MM.1S (cell line): ENCODE results near the gene RGS7.

Experiments
- CTCF ChIP-seq: fragments of 300-600 bp; sonication (generic); IDR thresholded peaks from 2 replicates; pipeline ENCODE4 v1.5.1; 2016; ENCODE audit warnings: antibody characterized with exemption, low read length, mixed read lengths
- EZH2phosphoT487 ChIP-seq: fragments of 300-600 bp; sonication (generic); IDR thresholded peaks from 2 replicates; pipeline ENCODE4 v1.6.1; 2018; ENCODE audit warnings: antibody characterized with exemption, low read length

- TF ChIP-seq CTCF (no peak), EZH2phosphoT487 (no peak)
Observed at GRCh38 chr1:241074507-241074906, 282.5 kb downstream of the RGS7 start.
